OCI-LY3 (cell line): ENCODE measurements around the gene AREG.

Experiments
- EZH2phosphoT487 ChIP-seq: fragments of 200-600 bp; shearing (Covaris generic); IDR thresholded peaks from 2 replicates; pipeline ENCODE4 v1.6.1; 2018; ENCODE audit warnings: antibody characterized with exemption, mixed run types, low read depth
- TF ChIP-seq, protein P1 (sequence below): fragments of 200-600, 300-600 bp; sonication (generic); IDR thresholded peaks from 2 replicates; pipeline ENCODE4 v1.5.1; 2014; ENCODE audit warnings: antibody characterized with exemption, low read length, low read depth

DNA sequence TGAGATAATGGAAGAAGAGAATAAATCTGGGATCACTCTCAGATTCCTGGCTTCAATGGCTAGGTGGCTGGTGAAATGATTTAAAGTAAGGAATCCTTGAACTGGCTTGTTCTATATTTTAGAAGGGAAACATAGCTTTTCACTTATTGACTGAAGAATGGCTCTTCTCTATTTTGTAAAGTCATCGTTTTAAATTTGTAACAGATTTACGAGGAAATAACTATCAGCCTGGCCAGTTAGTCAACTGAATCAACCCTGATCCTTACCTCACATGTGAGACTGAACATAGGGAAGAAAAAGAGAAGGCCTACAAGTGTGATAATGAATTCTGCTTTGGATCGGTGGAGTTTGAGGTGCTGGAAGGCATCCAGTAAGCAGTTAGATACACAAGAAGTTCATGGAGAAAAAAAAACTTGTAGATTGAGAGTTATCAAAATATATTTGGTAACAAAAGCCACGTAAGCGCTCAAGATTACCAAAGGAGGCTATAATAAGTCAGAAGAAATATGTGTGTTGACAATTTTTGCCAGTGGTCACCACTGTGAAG lies 12.0 kb downstream of the AREG start:
- TF ChIP-seq, protein P1, sequence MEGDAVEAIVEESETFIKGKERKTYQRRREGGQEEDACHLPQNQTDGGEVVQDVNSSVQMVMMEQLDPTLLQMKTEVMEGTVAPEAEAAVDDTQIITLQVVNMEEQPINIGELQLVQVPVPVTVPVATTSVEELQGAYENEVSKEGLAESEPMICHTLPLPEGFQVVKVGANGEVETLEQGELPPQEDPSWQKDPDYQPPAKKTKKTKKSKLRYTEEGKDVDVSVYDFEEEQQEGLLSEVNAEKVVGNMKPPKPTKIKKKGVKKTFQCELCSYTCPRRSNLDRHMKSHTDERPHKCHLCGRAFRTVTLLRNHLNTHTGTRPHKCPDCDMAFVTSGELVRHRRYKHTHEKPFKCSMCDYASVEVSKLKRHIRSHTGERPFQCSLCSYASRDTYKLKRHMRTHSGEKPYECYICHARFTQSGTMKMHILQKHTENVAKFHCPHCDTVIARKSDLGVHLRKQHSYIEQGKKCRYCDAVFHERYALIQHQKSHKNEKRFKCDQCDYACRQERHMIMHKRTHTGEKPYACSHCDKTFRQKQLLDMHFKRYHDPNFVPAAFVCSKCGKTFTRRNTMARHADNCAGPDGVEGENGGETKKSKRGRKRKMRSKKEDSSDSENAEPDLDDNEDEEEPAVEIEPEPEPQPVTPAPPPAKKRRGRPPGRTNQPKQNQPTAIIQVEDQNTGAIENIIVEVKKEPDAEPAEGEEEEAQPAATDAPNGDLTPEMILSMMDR, result no peak
- TF ChIP-seq EZH2phosphoT487, result no peak
